ENCODE data around the gene FRMD1. TPM values are rescaled to one million over a fixed set of nuclear protein-coding genes. Genes with fewer than 3 reads are reported as not detected.

FRMD1 gene
- total RNA-seq, 1 experiment from 2014 or later: not detected

DNA sequence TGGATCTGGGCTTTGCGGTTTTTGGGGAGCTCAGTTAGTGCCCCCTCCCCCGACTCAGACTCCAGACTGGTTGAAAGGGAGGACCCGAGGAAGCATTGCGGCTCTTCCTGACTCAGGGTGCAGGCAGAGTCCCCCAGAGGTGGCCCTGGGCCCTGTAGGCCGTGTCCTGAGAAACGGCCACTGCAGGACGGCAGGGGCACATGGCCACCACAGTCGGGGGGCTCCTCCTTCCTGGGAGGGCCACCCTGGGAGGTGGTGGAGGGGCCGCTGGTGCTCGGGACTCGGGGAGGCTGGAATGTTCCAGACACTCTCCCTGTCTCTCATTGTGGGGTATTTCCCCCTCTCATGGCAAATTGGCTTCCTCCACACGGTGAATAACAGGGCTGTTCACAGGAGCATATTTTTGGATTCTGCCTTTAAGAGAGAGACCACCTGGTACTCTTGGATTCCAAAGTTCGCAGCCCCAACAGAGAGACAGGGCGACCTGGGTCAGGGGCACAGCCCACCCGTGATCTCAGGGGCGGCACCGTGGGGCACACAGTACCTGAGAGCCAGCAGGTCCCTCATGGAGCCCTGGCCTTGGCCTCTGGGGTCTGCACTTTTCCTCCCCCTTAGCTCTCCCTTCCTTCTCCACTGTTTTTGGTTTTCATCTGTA lies 35.7 kb downstream of the FRMD1 start:
- DNase-seq (ENCODE audit: low read depth): no peak

DNA sequence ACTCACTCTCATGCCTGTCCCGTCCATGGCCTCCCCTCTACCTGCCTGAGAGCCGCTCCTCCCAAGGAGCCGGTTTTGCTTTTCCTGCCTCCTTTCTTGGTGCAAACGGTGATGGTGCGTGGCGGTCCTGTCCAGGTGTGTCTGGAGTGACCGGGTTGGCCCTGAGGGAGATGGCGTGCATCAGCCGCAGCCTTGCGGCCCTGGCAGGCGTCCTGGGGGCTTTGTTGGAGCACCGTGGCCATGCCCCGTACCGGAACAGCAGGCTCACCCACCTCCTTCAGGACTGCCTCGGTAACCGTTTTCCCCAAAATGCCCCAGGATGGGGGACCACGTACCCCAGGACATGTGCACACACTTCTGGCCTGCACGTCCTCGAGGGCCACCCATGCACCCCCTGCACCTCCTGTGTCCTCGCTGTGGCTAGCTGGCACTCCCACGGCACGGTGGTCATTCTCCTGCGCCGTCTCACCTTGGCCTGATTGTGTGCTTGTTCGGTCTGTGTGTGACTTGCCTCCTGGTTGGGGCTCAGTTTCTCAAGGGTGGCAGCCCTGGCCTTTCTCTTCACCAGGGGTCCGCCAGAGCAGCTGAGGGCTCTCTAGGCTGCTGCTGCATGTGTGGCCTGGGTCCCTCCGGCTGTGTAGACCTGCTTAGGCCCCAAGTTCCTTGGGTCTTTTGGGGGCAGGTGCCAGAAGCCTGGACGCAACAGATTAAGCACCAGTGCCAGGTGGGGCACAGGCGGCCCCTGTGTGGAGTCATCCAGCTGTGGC lies 36.4 kb downstream of the FRMD1 start:
- DNase-seq (ENCODE audit: low read depth): no peak

DNA sequence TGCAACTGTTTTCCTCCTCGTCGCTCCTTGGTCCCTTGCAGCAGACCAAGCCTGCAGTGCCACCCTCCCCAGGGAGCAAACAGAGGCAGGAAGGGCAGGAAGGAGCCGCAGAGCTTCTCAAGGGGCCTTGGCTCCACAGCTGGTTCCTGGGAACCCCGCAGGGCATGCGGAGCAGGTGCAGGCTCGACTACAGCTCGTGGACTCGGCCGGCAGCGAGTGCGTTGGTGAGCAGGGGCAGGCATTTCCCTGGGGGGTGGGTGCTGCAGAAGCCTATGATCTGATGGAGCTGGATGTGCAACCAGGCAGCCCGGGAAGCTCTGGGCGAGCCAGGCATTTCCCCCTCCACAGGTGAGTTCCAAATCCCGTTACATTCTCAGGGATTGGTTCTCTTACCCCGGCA lies 37.1 kb downstream of the FRMD1 start:
- DNase-seq (ENCODE audit: low read depth): no peak

DNA sequence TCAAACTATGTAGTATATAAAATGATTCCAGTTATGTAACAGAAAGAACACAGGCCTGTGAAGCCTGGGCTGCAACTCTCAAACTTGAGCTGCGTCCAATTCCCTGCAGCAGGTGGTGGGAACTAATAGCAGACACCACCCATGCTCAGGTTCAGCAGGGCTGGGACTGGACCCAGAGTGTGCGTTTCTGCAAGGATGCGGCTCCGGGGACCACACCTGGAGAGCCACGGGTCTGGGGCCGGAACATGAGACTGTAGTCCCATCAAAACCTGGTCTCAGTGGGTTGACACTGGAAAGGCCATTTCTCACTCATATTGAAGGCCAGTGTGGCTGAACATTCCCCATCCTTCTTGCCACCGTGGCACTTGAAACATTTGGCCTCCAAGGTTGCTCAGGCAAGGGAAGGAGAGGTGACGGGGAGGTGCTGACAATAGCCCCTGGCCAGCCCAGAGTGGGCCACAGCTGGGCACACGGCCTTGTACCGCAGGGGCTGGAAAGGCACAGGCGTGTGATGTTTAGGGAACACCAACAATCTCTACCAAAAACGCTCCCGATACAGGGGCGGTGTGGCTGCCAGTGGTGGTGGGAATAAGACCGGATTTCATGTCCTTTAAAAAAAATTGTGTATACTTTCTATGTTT lies 38.0 kb downstream of the FRMD1 start:
- DNase-seq (ENCODE audit: low read depth): no peak

DNA sequence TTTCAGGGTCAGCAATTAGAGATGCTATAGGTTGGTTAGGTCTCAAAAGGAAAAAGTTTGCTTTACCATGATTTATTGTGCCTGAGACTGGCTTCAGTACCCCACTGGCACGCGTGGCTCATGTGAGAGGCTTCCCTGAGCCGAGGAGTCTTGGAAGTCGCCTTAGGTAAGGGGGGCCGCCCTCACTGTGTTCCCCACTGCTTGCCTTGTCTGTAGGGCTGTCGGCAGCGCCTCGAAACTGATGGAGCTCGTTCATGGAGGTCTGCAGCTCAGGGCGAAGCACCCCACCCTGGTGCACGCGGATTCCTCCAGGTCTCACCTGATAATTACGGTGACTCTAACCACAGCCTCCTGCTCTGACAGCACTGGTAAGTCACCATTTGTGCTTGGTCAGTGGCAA lies 39.2 kb downstream of the FRMD1 start:
- no peak for DNase-seq (ENCODE audit: low read depth)

DNA sequence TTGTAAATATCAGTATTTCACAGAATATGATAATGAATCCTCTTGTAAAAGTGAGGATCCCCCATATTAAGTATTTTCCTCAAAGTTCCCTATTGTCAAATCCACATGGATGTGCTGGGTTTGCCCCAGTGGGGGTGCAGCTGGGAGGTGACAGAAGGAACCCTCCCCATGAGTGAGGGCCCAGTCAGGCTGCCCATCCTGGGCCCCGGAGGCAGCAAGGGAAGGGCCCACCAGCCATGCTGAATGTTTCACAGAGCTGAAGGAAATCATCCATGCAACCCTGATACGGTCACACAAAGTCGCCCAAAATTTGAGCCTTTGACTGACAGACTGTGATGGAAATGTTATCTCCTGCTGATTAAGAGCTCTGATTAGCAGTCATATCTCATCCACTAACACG lies 39.7 kb downstream of the FRMD1 start:
- DNase-seq (ENCODE audit: low read depth): no peak

DNA sequence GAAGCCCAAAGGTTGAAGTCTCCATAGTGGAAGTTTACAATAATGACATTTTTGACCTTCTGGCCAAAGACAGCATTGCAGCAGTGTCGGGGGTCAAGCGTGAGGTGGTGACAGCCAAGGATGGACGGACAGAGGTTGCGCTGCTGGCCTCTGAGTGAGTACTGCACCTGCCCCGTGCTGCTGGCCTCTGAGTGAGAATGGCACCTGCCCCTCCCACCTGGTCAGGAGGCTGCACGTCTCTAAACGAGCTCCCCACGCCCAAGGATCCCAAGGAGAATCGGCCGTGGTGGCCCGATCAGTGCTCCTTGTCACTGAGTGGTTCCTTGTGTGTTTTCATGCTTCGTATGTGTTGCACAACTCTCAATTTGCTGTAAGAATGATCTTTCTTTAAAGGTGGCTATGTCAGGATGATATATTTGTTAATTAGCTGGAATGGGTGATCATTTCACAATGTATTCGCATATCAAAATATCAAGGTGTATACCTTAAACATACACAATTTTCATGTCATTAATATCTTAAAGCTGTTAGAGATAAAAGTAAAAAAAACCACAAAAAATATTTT lies 40.4 kb downstream of the FRMD1 start:
- DNase-seq (ENCODE audit: low read depth): no peak

DNA sequence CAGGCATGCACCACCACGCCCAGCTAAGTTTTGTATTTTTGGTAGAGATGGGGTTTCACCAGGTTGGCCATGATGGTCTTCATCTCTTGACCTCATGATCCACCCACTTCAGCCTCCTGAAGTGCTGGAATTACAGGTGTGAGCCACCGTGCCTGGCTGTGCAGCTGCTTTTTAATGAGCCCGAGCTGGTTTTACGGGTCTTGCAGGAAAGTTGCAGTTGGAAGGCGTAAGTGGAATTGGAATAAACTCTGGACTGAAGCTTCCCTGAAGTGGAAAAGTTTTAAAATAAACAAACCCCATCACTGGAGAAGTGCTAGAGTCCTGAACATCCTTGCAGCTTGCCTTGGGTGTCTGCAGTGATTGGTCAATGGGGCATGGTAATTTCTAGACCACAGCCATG lies 41.2 kb downstream of the FRMD1 start:
- DNase-seq (ENCODE audit: low read depth): no peak

DNA sequence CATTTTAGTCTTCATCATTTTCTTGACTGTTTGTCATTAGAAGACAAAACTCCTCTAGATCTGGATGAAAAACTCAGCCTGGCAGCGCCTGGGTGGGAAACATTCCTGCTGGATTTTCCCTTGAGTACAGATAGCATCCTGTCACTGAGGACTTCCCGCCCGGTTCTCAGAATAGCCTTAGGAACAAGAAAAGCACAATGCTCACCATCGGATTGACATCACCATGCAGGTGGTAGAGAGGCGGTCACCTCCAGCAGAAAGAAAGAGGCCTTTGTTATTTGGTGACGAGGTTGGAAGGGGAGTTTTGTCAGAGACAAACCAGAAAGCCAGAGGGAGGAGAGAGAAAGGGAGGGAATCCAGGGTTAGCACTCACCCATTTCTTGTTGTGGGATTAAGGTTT lies 41.8 kb downstream of the FRMD1 start:
- DNase-seq (ENCODE audit: low read depth): no peak

DNA sequence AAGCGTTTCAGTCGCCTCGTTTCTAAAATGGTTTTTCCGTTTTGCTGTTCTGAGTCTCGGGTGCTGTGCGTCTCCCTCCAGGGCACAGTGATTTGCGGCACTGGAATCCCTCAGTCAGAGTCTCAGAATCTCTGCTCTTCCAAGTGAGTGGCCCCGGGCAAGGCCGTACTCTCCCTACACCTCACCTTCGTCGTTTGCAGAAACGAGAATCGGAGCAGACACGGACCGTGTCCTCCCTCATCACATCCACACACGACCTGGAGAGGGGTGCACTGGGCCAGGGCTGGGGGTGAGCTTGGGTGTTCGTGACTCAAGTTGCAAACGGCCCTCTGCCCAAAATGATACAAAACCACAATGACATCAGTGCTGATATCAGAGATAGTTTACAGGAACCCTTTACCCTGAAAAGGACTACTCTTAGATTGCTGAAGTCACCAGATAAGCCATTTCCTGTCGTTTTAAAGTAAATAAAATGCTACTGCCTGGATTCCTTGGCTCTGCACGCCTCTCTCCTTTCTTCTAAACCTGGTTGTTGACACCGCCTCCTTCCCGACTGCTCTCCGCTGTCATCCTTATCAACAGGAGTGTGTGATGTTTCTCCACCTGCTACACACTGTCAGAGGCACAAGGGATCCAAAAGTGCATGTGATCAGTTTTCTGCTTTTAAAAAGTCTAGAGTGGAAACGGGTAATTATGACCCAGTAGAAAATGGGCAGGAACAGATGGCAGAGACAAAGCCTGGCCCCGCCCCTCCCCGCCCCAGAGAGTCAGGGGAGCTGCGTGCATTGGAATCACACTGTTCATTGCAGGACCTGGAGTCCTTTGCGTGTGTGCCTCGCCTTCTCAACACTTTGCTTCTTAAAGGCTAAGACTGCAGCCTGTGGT lies 43.1 kb downstream of the FRMD1 start:
- peak; percentile 68 for DNase-seq (ENCODE audit: low read depth)

DNA sequence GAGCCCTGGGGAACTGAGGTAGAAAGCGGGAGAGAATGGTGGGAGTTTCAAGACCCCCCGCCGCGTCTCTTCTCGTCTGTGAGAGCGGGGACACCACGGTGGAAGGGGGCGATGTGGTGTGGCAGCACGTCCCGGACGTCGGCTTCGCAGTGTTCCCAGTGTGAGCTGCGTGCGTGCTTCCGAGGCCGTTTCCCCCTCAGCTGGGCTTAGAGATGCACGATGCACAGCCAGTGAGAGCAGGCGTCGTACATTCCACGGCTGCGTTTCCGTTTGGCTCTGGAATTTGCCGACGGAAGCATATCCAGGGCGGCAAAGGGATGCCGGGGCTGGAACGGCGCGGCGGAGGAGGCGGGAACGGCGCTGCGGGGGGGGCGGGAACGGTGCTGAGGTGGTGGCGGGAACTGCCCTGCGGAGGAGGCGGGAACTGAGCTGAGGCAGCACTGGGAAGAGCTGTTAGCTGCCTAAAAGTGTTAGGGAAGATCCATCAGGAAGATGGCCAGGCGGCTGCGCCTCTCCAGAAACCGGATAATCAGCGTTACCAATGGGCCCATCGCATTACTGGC lies 43.8 kb downstream of the FRMD1 start:
- DNase-seq (ENCODE audit: low read depth): no peak

DNA sequence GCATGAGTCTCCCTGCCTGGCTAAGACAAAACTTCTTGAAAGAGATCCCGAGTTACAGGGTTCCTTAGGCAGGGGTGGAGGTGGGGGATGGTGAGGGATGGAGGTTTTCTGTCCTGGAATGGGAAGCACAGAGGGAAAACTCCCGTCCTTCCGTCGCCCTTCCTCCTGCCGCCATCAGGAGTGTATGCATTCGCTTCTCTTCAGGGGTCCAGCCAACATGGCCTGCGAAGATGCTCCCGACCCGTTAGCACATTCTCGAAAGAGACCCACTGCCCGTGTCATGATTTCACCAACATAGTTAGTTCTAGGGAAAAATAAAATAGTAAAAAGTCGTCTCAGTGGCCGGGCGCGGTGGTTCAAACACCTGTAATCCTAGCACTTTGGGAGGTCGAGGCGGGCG lies 44.5 kb downstream of the FRMD1 start:
- no peak for DNase-seq (ENCODE audit: low read depth)

DNA sequence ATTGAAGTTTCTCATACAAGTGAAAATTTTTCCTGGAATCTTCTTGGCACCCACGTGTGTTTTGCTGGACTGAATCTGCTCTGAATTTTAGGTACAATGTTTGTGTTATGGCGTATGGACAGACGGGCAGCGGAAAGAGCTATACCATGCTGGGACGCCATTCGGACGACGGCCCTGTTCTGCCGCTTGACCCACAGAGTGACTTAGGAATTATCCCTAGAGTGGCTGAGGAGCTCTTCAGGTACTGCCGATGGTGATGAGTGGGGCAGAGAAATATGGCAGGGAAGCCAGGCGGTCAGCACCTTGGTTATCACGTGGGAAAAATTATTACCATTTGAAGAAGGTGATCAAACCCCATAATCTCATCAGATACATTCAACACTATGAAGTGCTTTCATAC lies 45.2 kb downstream of the FRMD1 start:
- DNase-seq (ENCODE audit: low read depth): no peak

DNA sequence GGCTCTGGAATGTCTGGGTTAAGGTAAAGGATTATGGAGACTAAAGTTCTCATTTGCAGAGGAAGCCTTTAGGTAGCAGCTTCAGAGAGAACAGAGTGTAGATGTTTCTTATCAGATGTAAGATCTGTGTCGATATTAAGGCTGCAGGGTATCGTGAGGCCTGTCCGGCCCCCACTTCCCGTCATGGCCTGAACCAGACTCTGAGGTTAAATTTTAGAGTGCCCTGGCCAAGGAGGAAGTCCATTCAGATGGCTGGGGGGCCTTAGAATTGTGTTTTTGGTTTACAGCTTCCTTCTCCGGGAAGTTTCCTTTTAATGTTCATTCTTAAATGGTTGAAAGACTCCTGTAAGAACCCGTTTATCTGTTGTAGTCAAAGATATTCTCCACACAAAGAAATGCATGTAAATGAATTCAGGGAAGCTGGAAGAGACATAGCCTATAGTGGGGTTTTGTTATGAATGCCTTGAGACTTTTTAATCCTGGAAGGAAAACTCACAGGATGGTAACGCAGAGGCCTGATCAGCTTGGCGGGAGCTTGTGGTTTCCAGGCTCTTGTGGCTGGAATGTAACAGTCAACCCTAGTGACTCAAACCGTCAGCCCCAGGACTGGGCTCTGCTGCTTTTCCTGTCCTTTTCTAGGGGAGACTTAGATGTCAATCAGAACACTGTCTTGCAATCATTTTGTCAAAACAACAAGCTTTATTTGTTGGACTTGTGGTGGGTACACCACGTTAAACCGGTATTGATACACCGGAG lies 46.8 kb downstream of the FRMD1 start:
- peak; percentile 93 for DNase-seq (ENCODE audit: low read depth)

DNA sequence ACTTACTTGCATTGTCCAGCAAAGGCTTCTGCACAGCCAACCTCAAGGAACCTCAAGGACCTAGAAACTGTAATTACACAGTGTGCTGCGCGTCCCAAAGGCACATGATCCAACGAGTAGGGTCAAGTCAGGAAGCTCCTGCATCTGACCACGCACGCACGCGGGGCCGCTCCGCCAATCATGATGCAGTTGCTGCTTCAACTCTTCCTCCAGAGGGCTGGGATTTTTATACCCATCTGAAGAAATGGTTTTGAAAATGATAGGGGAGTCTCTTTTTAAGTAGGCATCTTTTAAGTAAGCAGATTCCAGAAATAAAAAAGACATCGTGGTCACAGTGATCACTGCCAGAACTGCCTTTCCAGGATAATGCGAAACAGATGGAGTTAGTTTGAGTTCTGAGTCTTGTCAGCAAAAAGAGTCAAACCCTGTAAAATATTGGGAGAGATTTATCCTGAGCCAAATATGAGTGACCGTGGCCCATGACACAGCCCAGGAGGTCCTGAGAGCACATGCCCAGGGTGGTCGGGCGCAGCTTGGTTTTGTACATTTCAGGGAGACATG lies 47.5 kb downstream of the FRMD1 start:
- peak; percentile 47 for DNase-seq (ENCODE audit: low read depth)

DNA sequence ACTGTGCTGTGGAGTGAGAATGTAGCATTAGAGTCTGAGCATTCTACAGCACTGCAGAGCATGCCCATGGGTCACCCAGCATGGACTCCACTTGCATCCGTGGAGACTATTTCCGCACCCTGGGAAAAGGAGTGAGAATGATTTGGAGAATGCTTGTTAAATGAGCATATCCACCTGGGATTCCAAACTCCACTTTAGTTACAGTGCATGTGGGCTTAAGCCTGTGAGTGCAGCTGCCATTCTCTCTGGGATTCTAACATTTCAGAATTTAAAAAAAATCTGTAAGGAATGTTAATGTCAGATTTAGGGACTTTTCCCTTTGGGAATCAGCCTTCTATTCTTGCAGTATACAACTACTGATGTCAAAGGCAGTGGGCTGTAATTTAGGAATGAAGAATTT lies 48.1 kb downstream of the FRMD1 start:
- no peak for DNase-seq (ENCODE audit: low read depth)

DNA sequence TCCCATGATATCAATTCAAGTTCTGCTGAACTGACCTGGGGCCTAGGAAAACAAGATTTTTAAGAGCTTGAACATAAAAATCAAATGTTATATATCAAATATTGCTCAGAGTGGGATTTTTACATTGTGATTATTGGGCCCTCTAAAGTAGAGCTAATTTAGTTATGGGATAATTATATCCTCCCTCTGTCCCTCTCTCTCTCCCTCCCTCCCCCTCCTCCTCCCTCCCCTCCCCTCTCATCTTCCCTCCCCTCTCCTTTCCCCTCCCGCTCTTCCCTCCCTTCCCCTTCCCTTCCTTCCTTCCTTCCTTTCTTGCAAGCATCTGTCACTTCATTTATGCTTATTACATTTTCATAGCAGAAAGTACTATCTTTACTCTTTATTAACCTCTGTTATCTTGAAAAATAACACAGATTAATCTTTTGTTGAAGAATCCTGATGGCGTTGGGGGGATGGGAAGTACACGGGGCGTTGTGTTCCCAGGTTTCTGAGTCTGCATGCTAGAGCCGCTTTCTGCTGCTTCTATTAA lies 48.7 kb downstream of the FRMD1 start:
- no peak for DNase-seq (ENCODE audit: low read depth)

DNA sequence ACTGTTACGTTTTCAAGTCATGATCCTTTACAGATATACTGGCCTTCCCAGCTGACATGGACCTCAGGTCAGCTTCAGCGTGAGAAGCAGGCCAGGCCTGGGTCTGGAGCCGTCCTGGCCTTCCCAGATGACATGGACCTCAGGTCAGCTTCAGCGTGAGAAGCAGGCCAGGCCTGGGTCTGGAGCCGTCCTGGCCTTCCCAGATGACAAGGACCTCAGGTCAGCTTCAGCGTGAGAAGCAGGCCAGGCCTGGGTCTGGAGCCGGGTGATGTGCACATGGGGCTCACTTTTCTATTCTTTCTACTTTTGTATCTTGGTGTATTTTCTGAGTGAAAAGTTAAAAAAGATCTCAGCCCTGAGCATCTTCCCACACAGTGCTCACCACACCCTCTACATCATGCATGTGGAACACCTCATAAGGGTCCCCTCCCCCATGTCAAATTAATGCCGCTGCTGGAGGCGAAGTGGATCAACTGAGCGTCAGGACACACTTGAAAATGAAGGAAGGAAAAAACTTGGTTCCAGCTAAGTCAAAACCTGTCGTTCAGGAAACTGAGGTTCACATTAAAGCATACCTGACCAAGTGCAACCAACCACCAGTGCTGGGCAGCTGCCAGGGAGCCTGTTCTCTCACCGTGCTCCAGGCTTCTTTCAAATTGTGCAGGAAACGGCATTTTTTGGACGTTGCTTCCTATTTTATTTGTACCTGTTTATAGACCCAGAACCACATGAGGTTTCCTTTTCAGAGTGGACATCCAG lies 49.4 kb downstream of the FRMD1 start:
- DNase-seq (ENCODE audit: low read depth): no peak

DNA sequence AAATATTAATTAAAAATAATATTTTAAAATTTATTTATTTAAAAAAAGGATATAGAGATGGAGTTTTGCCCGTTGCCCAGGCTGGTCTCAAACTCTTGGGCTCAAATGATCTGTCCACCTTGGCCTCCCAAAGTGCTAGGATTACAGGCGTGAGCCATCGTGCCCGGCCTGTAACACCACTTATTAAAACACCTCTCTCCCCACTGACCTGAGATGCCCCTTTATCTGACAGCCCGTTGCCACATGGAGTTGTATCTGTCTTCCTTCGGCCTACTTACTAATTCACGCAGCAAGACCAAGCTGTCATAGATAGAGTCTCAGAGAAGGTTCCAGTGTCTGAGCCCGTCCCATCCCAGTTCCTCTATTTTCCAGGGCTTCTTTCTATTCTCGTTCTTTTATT lies 50.8 kb downstream of the FRMD1 start:
- no peak for DNase-seq (ENCODE audit: low read depth)

Measured in M059J (cell line).